IMR-90 (cell line): ENCODE measurements around the gene TTLL7. TPM values are rescaled to one million over a fixed set of nuclear protein-coding genes. Genes with fewer than 3 reads are reported as not detected.

Source experiments
- ATAC-seq: fragments of 200-7000 bp; cut with Tn5 transposase; 2 replicates; pipeline ENCODE4 v1.9.1; 2020; ENCODE audit warnings: low read depth, mild to moderate bottlenecking, moderate library complexity
- BruUV-seq: library from RNA; stranded (reverse); fragments of 400-500 nt; replicated peaks from 2 replicates; lab custom pipeline; 2021; lab: Mats Ljungman, UMichigan
- CTCF ChIA-PET: fragments of 300-600 bp; formaldehyde crosslinking; extraction: SDS; loops from one replicate; lab custom pipeline; 2021; ENCODE audit warnings: antibody characterized with exemption; lab: Yijun Ruan, JAX
- POLR2A ChIA-PET: fragments of 300-600 bp; sonication (Branson Sonifier 250); formaldehyde crosslinking; loops from one replicate; lab custom pipeline; 2022; ENCODE audit warnings: antibody characterized with exemption; ENCODE audit not compliant: unreplicated experiment; lab: Charles Lee
- DNase-seq: peaks from one replicate; pipeline ENCODE4 v3.0.0; 2013
- H2AFZ ChIP-seq: replicated peaks from 2 replicates; pipeline ENCODE3; 2013; ENCODE audit warnings: low read length, mild to moderate bottlenecking; ENCODE audit not compliant: poor library complexity
- H2AK5ac ChIP-seq: 2 replicates; pipeline ENCODE4 v1.6.1; 2013; ENCODE audit warnings: low read depth, low read length, inconsistent platforms
- H2AK9ac ChIP-seq: replicated peaks from 2 replicates; pipeline ENCODE3; 2013; ENCODE audit warnings: mild to moderate bottlenecking, low read depth, low read length, moderate library complexity; ENCODE audit not compliant: poor library complexity
- H2BK120ac ChIP-seq: 2 replicates; pipeline ENCODE4 v1.6.1; 2013; ENCODE audit warnings: low read depth, low read length, inconsistent platforms
- H2BK15ac ChIP-seq: 3 replicates; pipeline ENCODE4 v1.6.1; 2013; ENCODE audit warnings: low read depth, low read length, inconsistent platforms
- H2BK20ac ChIP-seq: 2 replicates; pipeline ENCODE4 v1.6.1; 2013; ENCODE audit warnings: low read depth, mild to moderate bottlenecking, inconsistent platforms, low read length, moderate library complexity
- H2BK5ac ChIP-seq: 2 replicates; pipeline ENCODE4 v1.6.1; 2013; ENCODE audit warnings: mild to moderate bottlenecking, low read depth, low read length, inconsistent platforms; ENCODE audit not compliant: poor library complexity, severe bottlenecking
- H3K14ac ChIP-seq: replicated peaks from 2 replicates; pipeline ENCODE4 v1.6.1; 2013; ENCODE audit warnings: low read depth, low read length, inconsistent platforms
- H3K18ac ChIP-seq: 2 replicates; pipeline ENCODE4 v1.6.1; 2013; ENCODE audit warnings: low read depth, low read length, control low read depth
- H3K23ac ChIP-seq: 2 replicates; pipeline ENCODE4 v1.6.1; 2013; ENCODE audit warnings: low read depth, low read length, inconsistent platforms
- H3K27ac ChIP-seq: 2 replicates; pipeline ENCODE4 v1.5.1; 2013; ENCODE audit warnings: mild to moderate bottlenecking, control low read depth, low read length; ENCODE audit not compliant: insufficient read depth
- H3K27me3 ChIP-seq: 2 replicates; pipeline ENCODE4 v1.6.1; 2013; ENCODE audit warnings: low read length; ENCODE audit not compliant: control insufficient read depth, insufficient read depth
- H3K36me3 ChIP-seq: 2 replicates; pipeline ENCODE4 v1.6.1; 2013; ENCODE audit warnings: low read length, mixed read lengths; ENCODE audit not compliant: control insufficient read depth, insufficient read depth
- H3K4ac ChIP-seq: 2 replicates; pipeline ENCODE4 v1.6.1; 2013; ENCODE audit warnings: low read depth, low read length, inconsistent platforms
- H3K4me1 ChIP-seq: 2 replicates; pipeline ENCODE4 v1.6.1; 2013; ENCODE audit warnings: low read length, mixed read lengths; ENCODE audit not compliant: control insufficient read depth, insufficient read depth
- H3K4me2 ChIP-seq: 2 replicates; pipeline ENCODE4 v1.6.1; 2013; ENCODE audit warnings: low read depth, mild to moderate bottlenecking, control low read depth, low read length, moderate library complexity
- H3K4me3 ChIP-seq: 2 replicates; pipeline ENCODE4 v1.5.1; 2013; ENCODE audit warnings: low read depth, mild to moderate bottlenecking, control low read depth, low read length, moderate library complexity; ENCODE audit not compliant: insufficient read depth
- H3K56ac ChIP-seq: 2 replicates; pipeline ENCODE4 v1.6.1; 2013; ENCODE audit warnings: low read length, inconsistent platforms; ENCODE audit not compliant: insufficient read depth; ENCODE audit errors: extremely low read depth
- H3K79me1 ChIP-seq, 2 experiments: 2 replicates each; pipeline ENCODE4 v1.6.1; 2013; ENCODE audit warnings: low read length in 2 of 2, inconsistent platforms in 1 of 2, low read depth in 1 of 2
- H3K9ac ChIP-seq: 2 replicates; pipeline ENCODE4 v1.6.1; 2013; ENCODE audit warnings: low read depth, low read length, control low read depth
- H3K9me1 ChIP-seq: 2 replicates; pipeline ENCODE4 v1.6.1; 2013; ENCODE audit warnings: low read length, inconsistent platforms; ENCODE audit not compliant: insufficient read depth
- H3K9me3 ChIP-seq: 2 replicates; pipeline ENCODE4 v1.6.1; 2013; ENCODE audit warnings: low read length; ENCODE audit not compliant: control insufficient read depth, insufficient read depth
- H4K20me1 ChIP-seq: 2 replicates; pipeline ENCODE4 v1.6.1; 2013; ENCODE audit warnings: low read length, inconsistent platforms; ENCODE audit not compliant: insufficient read depth
- H4K5ac ChIP-seq: 2 replicates; pipeline ENCODE4 v1.6.1; 2013; ENCODE audit warnings: mild to moderate bottlenecking, low read depth, low read length, control low read depth
- H4K8ac ChIP-seq, 2 experiments: 2 replicates each; pipeline ENCODE4 v1.6.1; 2013; ENCODE audit warnings: low read depth in 2 of 2, low read length in 2 of 2, control low read depth in 1 of 2, inconsistent platforms in 1 of 2
- H4K91ac ChIP-seq: 2 replicates; pipeline ENCODE4 v1.6.1; 2013; ENCODE audit warnings: low read depth, low read length, inconsistent platforms; ENCODE audit not compliant: insufficient read depth
- CTCF ChIP-seq: conservative IDR thresholded peaks from 2 replicates; pipeline ENCODE4 v1.5.1; 2012; ENCODE audit warnings: mild to moderate bottlenecking, low read depth, low read length, improper control_type of control experiment
- ELK1 ChIP-seq: fragments of 150-350 bp; IDR thresholded peaks from 2 replicates; pipeline ENCODE4 v1.6.1; 2016; ENCODE audit warnings: low read depth, mild to moderate bottlenecking, low read length, moderate library complexity, borderline replicate concordance
- MAFK ChIP-seq: IDR thresholded peaks from 2 replicates; pipeline ENCODE4 v1.6.1; 2012; ENCODE audit warnings: low read depth, low read length, improper control_type of control experiment
- MAZ ChIP-seq: IDR thresholded peaks from 2 replicates; pipeline ENCODE4 v1.6.1; 2012; ENCODE audit warnings: low read depth, mild to moderate bottlenecking, low read length, improper control_type of control experiment, moderate library complexity, borderline replicate concordance
- NFE2L2 ChIP-seq: fragments of 150-350 bp; IDR thresholded peaks from 2 replicates; pipeline ENCODE4 v1.6.1; 2016; ENCODE audit warnings: low read depth, mild to moderate bottlenecking, low read length
- RCOR1 ChIP-seq: IDR thresholded peaks from 2 replicates; pipeline ENCODE4 v1.6.1; 2012; ENCODE audit warnings: mild to moderate bottlenecking, low read length, improper control_type of control experiment; ENCODE audit not compliant: insufficient replicate concordance
- RFX5 ChIP-seq: IDR thresholded peaks from 2 replicates; pipeline ENCODE4 v1.8.0; 2012; ENCODE audit warnings: low read depth, mild to moderate bottlenecking, low read length, moderate library complexity
- SMC3 ChIP-seq: fragments of 150-350 bp; IDR thresholded peaks from 2 replicates; pipeline ENCODE4 v1.6.1; 2016; ENCODE audit warnings: low read depth, mild to moderate bottlenecking, antibody characterized with exemption, low read length, moderate library complexity
- USF2 ChIP-seq: fragments of 150-350 bp; IDR thresholded peaks from 2 replicates; pipeline ENCODE4 v1.6.1; 2017; ENCODE audit warnings: mild to moderate bottlenecking, antibody characterized with exemption, low read length, low read depth
- WGBS, 2 experiments: methylation state at CpG; one replicate each; pipeline versions ENCODE4 v1.1.5 to v1.1.7; 2013; ENCODE audit warnings: missing lambda C conversion rate in 2 of 2; ENCODE audit not compliant: insufficient read length in 1 of 2; ENCODE audit errors: extremely low coverage in 2 of 2; 5-methylcytosine and 5-hydroxymethylcytosine counted together
- dilution Hi-C: fragments of 300-500 bp; cut with HindIII; formaldehyde crosslinking; loops from one replicate; pipeline ENCODE4 v1.14.3; 2018; ENCODE audit warnings: low sequenced_read_pairs; ENCODE audit not compliant: unreplicated experiment
- in situ Hi-C: fragments of 300-500 bp; cut with MboI; formaldehyde crosslinking; loops from 3 replicates; pipeline ENCODE4 v1.14.3; 2019; ENCODE audit warnings: low sequenced_read_pairs, inconsistent platforms, mixed read lengths
- intact Hi-C: fragments of 100-400 bp; cut with micrococcal nuclease; formaldehyde crosslinking; loops from 2 replicates; pipeline ENCODE4 v1.10.0; 2022
- polyA plus RNA-seq, 3 experiments: library from polyadenylated mRNA; depleted of rRNA; stranded (reverse); fragments of >200 nt; gene quantifications; 2 replicates each; pipeline ENCODE4 v1.2.3, GENCODE V29; 2012; ENCODE audit warnings: low replicate concordance in 1 of 3
- total RNA-seq: library from RNA; depleted of rRNA; stranded (reverse); fragments of >200 nt; gene quantifications from 2 replicates; pipeline ENCODE4 v1.2.3, GENCODE V29; 2012

The TTLL7 gene
- total and polyA plus RNA-seq, 2 of the 4 experiments (the other 2 are of a cell fraction), result 5.7 to 8.1 TPM

- Histone ChIP-seq H3K9me3 (0 out of 2 replicates have a peak, but pooled peaks cover 2% of the 10 kb centered on the region), H3K27me3 (peaks cover 2% of the 10 kb centered on the region; the same call in 1 of the 2 replicates), H2AFZ (no peak overlapping the region), H4K5ac (no peak overlapping the region), H3K27ac (no peak overlapping the region), H4K20me1 (no peaks in the 10 kb centered on the region), H2BK15ac (no peak overlapping the region), H2AK5ac (no peak overlapping the region), H3K36me3 (no peaks in the 10 kb centered on the region), H3K4me1 (no peaks in the 10 kb centered on the region), H2AK9ac (no peak overlapping the region), H3K4me2 (no peak overlapping the region), H3K14ac (no peak overlapping the region), H3K79me1 (no peaks in the 10 kb centered on the region), H3K4ac (no peak overlapping the region), H3K23ac (no peak overlapping the region), H2BK120ac (no peak overlapping the region), H2BK5ac (no peak overlapping the region), H3K9ac (no peak overlapping the region), H3K18ac (no peak overlapping the region), H3K4me3 (no peak overlapping the region), H4K8ac (no peak overlapping the region), H4K91ac (no peak overlapping the region), H2BK20ac (no peak overlapping the region), H3K56ac (no peak overlapping the region), H3K9me1 (no peaks in the 10 kb centered on the region)
- ATAC-seq, result no peak
- intact Hi-C loops (no loop called here), dilution Hi-C loops (no loop called here), in situ Hi-C loops (no loop called here)
- no peak for TF ChIP-seq MAZ
- no peak for TF ChIP-seq MAFK
- TF ChIP-seq CTCF, result no peak
- no peak for TF ChIP-seq RFX5
- no peak for TF ChIP-seq USF2
- no peak for TF ChIP-seq RCOR1
- TF ChIP-seq NFE2L2, result no peak
- no peak for TF ChIP-seq ELK1
- no peak for TF ChIP-seq SMC3
- no peak for DNase-seq
- no TSS peak for BruUV-seq
- ChIA-PET CTCF (no interaction called here), POLR2A (no interaction called here)
- WGBS, 2 experiments, result 75% methylated on average over 3 of the region's 9 CpGs; no CpG with 5 or more reads in 1 of the 2 experiments
These were observed 39.1 kb upstream of the TTLL7 start for GRCh38 chr1:84037758-84038611.
